ENCODE measurements around the gene HAPSTR1. TPM values are rescaled to one million over a fixed set of nuclear protein-coding genes. Genes with fewer than 3 reads are reported as not detected.

HAPSTR1 gene
- total RNA-seq, 1 experiment from 2014 or later: 85.2 TPM

DNA sequence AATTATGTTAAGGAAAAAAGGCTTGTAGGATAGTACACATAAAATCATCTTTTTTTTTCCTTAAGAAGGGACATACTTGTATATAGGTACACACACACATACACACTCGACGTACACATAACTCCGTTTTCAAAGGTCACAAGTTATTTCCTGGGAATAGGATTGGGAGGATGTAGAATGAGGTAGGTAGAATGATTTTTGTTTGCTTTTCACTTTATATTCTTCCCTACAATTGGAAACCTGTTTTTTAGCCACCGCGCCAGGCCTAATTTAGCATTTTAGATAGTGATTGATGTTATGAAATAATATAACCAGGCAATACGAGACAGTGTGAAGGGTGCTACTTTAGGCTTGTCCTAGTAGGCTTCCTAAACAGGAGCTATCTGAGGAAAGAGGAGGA, 1.8 kb upstream of the HAPSTR1 start:
- peak overlapping the region; percentile 50 for H3K4me2 ChIP-seq (ENCODE audit: insufficient read depth, insufficient read length, low read length)
- no CpG with 5 or more reads among the region's 6 CpGs for WGBS (ENCODE audit: extremely low coverage, insufficient read length, low lambda C conversion rate)
- H4K91ac ChIP-seq (ENCODE audit: insufficient read length, low read depth, low read length): no peak overlapping the region
- Mint-ChIP-seq H3K9me3 (peaks cover 0 to 3% of the 10 kb centered on the region in 2 experiments; a peak in 1 of 5 replicates), H3K36me3 (ENCODE audit: insufficient read depth in 1 of 3, low read depth in 3 of 3) (peaks cover 16 to 20% (median 19%) of the 10 kb centered on the region in 3 experiments), H3K27ac (peak overlapping the region; percentile 36 to 85 (median 42)), H3K4me1 (peaks cover 19 to 20% of the 10 kb centered on the region in 2 experiments), H3K27me3 (ENCODE audit: low read depth) (peaks cover 1% of the 10 kb centered on the region; the same call in 1 of the 2 replicates), H3K4me3 (peak overlapping the region; percentile 68 to 81)
- no peak overlapping the region for H2BK12ac ChIP-seq (ENCODE audit: insufficient read length, low read depth, low read length)
- peak overlapping the region; percentile 70 for H3K14ac ChIP-seq (ENCODE audit: insufficient read depth, low read length)
- peaks cover 26% of the 10 kb centered on the region for H3K79me2 ChIP-seq (ENCODE audit: insufficient read depth, low read length)
- no peak overlapping the region for H2BK20ac ChIP-seq (ENCODE audit: low read depth, low read length, poor library complexity, severe bottlenecking)
- no peak overlapping the region for H4K8ac ChIP-seq (replicated peaks; ENCODE audit: insufficient read length, low read depth, low read length)
- H4K20me1 ChIP-seq (ENCODE audit: control insufficient read depth, insufficient read depth, insufficient read length): no peaks in the 10 kb centered on the region
- no peak for DNase-seq
- H3K4ac ChIP-seq (ENCODE audit: low read depth, low read length): no peak overlapping the region
- peaks cover 18% of the 10 kb centered on the region for H3K23me2 ChIP-seq (ENCODE audit: insufficient read length, low read depth, low read length, poor library complexity, severe bottlenecking)
- no peaks in the 10 kb centered on the region for H3K9me3 ChIP-seq (ENCODE audit: control insufficient read depth, low read depth, low read length)
- H3K27me3 ChIP-seq (ENCODE audit: insufficient read depth, low read length): no peaks in the 10 kb centered on the region
- H2BK5ac ChIP-seq (ENCODE audit: insufficient read length, low read length): no peak overlapping the region
- peak overlapping the region; percentile 64 for H3K18ac ChIP-seq (ENCODE audit: insufficient read length, low read depth, low read length)
- no peak overlapping the region for H2BK15ac ChIP-seq (ENCODE audit: low read depth, low read length)
- H2BK120ac ChIP-seq (ENCODE audit: low read depth, low read length, poor library complexity, severe bottlenecking): no peak overlapping the region
- peaks cover 7% of the 10 kb centered on the region; the same call in 1 of the 2 replicates for H3K4me1 ChIP-seq (ENCODE audit: insufficient read depth, low read length)
- no peak overlapping the region for H2AK5ac ChIP-seq (ENCODE audit: insufficient read length, low read length)
- peak overlapping the region; percentile 53 for H3K9ac ChIP-seq (ENCODE audit: extremely low read depth, insufficient read length, low read length)
- H3K23ac ChIP-seq (ENCODE audit: insufficient read length, low read depth, low read length): no peak overlapping the region
- H3T11ph ChIP-seq (ENCODE audit: low read length): no peak overlapping the region
- no peak overlapping the region for H4K5ac ChIP-seq (ENCODE audit: insufficient read length, low read depth, low read length)
- no peak overlapping the region for H3K27ac ChIP-seq (ENCODE audit: insufficient read length, low read depth, low read length)
- no peaks in the 10 kb centered on the region for H3K79me1 ChIP-seq (ENCODE audit: insufficient read depth, low read depth, low read length, poor library complexity, severe bottlenecking)
- TF ChIP-seq CTCF (conservative IDR thresholded peaks at IDR 0.05): no peak
- H3K56ac ChIP-seq (ENCODE audit: insufficient read length, low read depth, low read length): no peak overlapping the region
- H2AFZ ChIP-seq (ENCODE audit: low read length): peak overlapping the region; percentile 32

Data from H9 (cell line).